Activated CD4-positive, CD25-positive, alpha-beta regulatory T cell treated with anti-CD3 and anti-CD28 coated beads, Interleukin-2, amount 50 U/mL, for 24 hours (primary cell): ENCODE measurements around the gene EYA4.

ENCODE experiments used
- ATAC-seq, 2 donors: fragments of 150-1000 bp; cut with Tn5 transposase; one replicate each; pipeline ENCODE4 v1.10.0; 2021; ENCODE audit warnings: mild to moderate bottlenecking in 1 of 2, moderate library complexity in 1 of 2

Gene EYA4

GRCh38 chr6:133241086-133241900, at the start of gene EYA4:
Gene EYA4, plus strand, starts transcription at chr6:133241357. Its CDS starts 33,424 bp downstream, at chr6:133274781.
- no peak for ATAC-seq

- ATAC-seq: no peak
Observed at GRCh38 chr6:133193396-133193795, 47.8 kb upstream of the EYA4 start.

GRCh38 chr6:133198725-133199124, 42.4 kb upstream of the EYA4 start:
- no peak for ATAC-seq

- no peak for ATAC-seq
Observed at GRCh38 chr6:133201231-133201630, 39.9 kb upstream of the EYA4 start.

- no peak for ATAC-seq
Observed at GRCh38 chr6:133202610-133203343, 38.4 kb upstream of the EYA4 start.

- ATAC-seq: no peak
Observed at GRCh38 chr6:133203344-133203697, 37.8 kb upstream of the EYA4 start.

GRCh38 chr6:133205304-133205703, 35.9 kb upstream of the EYA4 start:
- ATAC-seq: no peak

- no peak for ATAC-seq
Observed at GRCh38 chr6:133206942-133207341, 34.2 kb upstream of the EYA4 start.

GRCh38 chr6:133207754-133208153, 33.4 kb upstream of the EYA4 start:
- ATAC-seq: no peak

GRCh38 chr6:133208183-133208755, 32.9 kb upstream of the EYA4 start:
- ATAC-seq: no peak

GRCh38 chr6:133214267-133214666, 26.9 kb upstream of the EYA4 start:
- ATAC-seq: no peak

GRCh38 chr6:133218852-133219251, 22.3 kb upstream of the EYA4 start:
- ATAC-seq: no peak

- ATAC-seq: no peak
Observed at GRCh38 chr6:133223452-133224029, 17.6 kb upstream of the EYA4 start.

- ATAC-seq: no peak
Observed at GRCh38 chr6:133225560-133225959, 15.6 kb upstream of the EYA4 start.

- no peak for ATAC-seq
Observed at GRCh38 chr6:133227344-133227743, 13.8 kb upstream of the EYA4 start.

- no peak for ATAC-seq
Observed at GRCh38 chr6:133230052-133230451, 11.1 kb upstream of the EYA4 start.

- ATAC-seq: no peak
Observed at GRCh38 chr6:133235221-133235620, 5.9 kb upstream of the EYA4 start.

GRCh38 chr6:133236932-133237331, 4.2 kb upstream of the EYA4 start:
- no peak for ATAC-seq

- no peak for ATAC-seq
Observed at GRCh38 chr6:133240511-133241085, 559 bp upstream of the EYA4 start.

GRCh38 chr6:133241901-133242636, 912 bp downstream of the EYA4 start:
- ATAC-seq: no peak

GRCh38 chr6:133242637-133243585, 1.8 kb downstream of the EYA4 start:
- ATAC-seq: no peak
